Activated naive CD8-positive, alpha-beta T cell treated with anti-CD3 and anti-CD28 coated beads, Interleukin-2, amount 10 ng/mL, durations not matched to agents 7 days and 5 days (primary cell): ENCODE results near the gene DOCK8. TPM values are rescaled to one million over a fixed set of nuclear protein-coding genes. Genes with fewer than 3 reads are reported as not detected.

Source experiments
- ATAC-seq: fragments of 150-1000 bp; cut with Tn5 transposase; one replicate; pipeline ENCODE4 v1.10.0; 2021; ENCODE audit warnings: low read depth, moderate library complexity
- POLR2A ChIA-PET: fragments of 350-600 bp; sonication (Branson Sonifier 250); formaldehyde crosslinking; loops from one replicate; lab custom pipeline; 2021; ENCODE audit warnings: antibody characterized with exemption; lab: Charles Lee
- DNase-seq: peaks from one replicate; pipeline ENCODE4 v3.0.0; 2021
- H3K27ac Mint-ChIP-seq: one replicate; pipeline ENCODE4 v1.8.0; 2022; ENCODE audit warnings: mild to moderate bottlenecking, mixed read lengths
- H3K27me3 Mint-ChIP-seq: one replicate; pipeline ENCODE4 v1.8.0; 2022; ENCODE audit warnings: mild to moderate bottlenecking, moderate library complexity, mixed read lengths
- H3K36me3 Mint-ChIP-seq: one replicate; pipeline ENCODE4 v1.8.0; 2021; ENCODE audit warnings: mild to moderate bottlenecking, mixed read lengths
- H3K4me1 Mint-ChIP-seq: one replicate; pipeline ENCODE4 v1.8.0; 2021; ENCODE audit warnings: mixed read lengths
- H3K4me3 Mint-ChIP-seq: one replicate; pipeline ENCODE4 v1.8.0; 2022; ENCODE audit warnings: mild to moderate bottlenecking, moderate library complexity, mixed read lengths
- H3K9me3 Mint-ChIP-seq: one replicate; pipeline ENCODE4 v1.8.0; 2021; ENCODE audit warnings: mixed read lengths
- total RNA-seq, 2 experiments: library from RNA; stranded (reverse); gene quantifications; one replicate each; pipeline ENCODE4 v1.2.3, GENCODE V29; 2021

The DOCK8 gene
- total RNA-seq, 2 experiments from 2014 or later: 318 to 319 TPM

DNA sequence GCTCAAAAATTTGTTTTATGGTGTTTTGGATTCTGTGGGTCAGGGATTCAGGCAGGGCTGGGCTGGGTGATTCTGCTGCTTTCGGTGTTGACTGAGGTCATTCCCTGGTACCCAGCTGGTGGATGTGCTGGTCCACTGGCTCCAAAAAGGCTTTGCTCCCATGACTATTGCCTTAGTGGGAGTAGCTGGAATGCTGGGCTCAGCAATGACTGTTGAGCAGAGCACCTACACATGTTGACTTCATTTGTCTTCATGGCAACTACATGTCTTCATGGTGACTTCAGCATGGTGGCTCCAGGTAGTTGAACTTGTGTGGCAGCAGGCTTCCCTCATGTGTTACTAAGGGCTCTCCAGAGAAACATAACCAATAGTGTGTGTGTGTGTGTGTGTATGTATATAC is 297.2 kb downstream of the DOCK8 start:
- Mint-ChIP-seq H3K27me3 (no peaks in the 10 kb centered on the region), H3K4me1 (peaks cover 8% of the 10 kb centered on the region), H3K27ac (no peak overlapping the region), H3K9me3 (peaks cover 4% of the 10 kb centered on the region), H3K36me3 (peaks cover 4% of the 10 kb centered on the region), H3K4me3 (no peak overlapping the region)
- POLR2A ChIA-PET: no interaction called here
- ATAC-seq: no peak
- DNase-seq: no peak

DNA sequence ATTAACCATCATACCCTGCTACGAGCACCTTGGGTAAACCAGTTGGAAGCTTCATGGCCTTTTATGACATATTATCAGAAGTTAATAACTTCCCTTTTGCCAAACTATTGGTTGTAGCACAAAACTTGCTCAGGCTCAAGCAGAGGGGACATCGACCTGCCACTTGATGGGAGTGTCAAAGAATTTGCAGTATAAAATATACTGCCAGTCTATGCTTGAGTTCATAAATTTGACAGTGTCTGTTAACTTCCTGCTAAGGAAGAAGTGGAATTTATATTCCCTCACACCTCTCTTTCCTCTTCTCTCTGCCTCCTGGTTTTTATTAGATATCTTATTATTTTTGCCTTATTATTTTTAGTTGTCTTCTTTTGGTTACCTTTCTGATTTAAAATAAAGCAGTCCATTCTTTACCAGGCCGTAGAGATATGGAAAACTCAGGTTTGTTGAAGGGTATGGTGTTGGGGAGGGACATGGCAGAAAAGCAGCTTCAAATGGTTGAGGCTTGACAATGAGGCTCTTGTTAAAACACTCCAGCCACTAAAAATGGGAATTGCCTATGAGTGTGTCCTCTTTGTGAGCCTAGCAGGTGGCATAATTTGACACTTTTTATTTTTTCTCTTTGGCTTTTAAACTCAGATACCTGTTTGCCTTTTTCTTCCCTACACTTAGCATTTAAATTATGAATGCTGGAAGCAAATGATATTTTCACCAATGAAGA is 298.0 kb downstream of the DOCK8 start:
- POLR2A ChIA-PET: no interaction called here
- no peak overlapping the region for H3K4me3 Mint-ChIP-seq

More for the DNA sequence above, 298.0 kb downstream of the DOCK8 start:
- ATAC-seq: no peak
- H3K27ac Mint-ChIP-seq: no peak overlapping the region
- no peak for DNase-seq
- peaks cover 4% of the 10 kb centered on the region for H3K36me3 Mint-ChIP-seq
- peaks cover 8% of the 10 kb centered on the region for H3K4me1 Mint-ChIP-seq
- H3K9me3 Mint-ChIP-seq: peaks cover 4% of the 10 kb centered on the region
- no peaks in the 10 kb centered on the region for H3K27me3 Mint-ChIP-seq

Other genes starting within 250 kb of the DOCK8 start
- 10 to 100 TPM; 26.6 to 27.4 TPM for gene WASHC1, start 185.4 kb upstream of the DOCK8 start, total RNA-seq
- gene FOXD4, start 96.4 kb upstream of the DOCK8 start, total RNA-seq: under 1 TPM; 0.17 to 0.22 TPM
- gene ZNG1A, start 35.8 kb upstream of the DOCK8 start, total RNA-seq: 10 to 100 TPM; 26.4 to 27.5 TPM